Panc1 (cell line): ENCODE data around the gene FGGY.

Experiments used
- POLR2AphosphoS5 ChIP-seq: IDR thresholded peaks from 2 replicates; pipeline ENCODE4 v1.6.1; 2012; ENCODE audit warnings: mild to moderate bottlenecking, low read depth, low read length, moderate library complexity
- SIN3A ChIP-seq: IDR thresholded peaks from 2 replicates; pipeline ENCODE4 v1.6.1; 2012; ENCODE audit warnings: low read depth, mild to moderate bottlenecking, low read length, moderate library complexity, borderline replicate concordance; ENCODE audit not compliant: insufficient read depth
- TCF7L2 ChIP-seq: IDR thresholded peaks from 2 replicates; pipeline ENCODE4 v1.6.1; 2011; ENCODE audit warnings: mild to moderate bottlenecking, low read depth, low read length, inconsistent platforms
- TF ChIP-seq, protein P1 (sequence below): fragments of 450-650 bp; IDR thresholded peaks from 2 replicates; pipeline ENCODE4 v1.5.1; 2017; ENCODE audit warnings: mild to moderate bottlenecking
- TF ChIP-seq, protein P2 (sequence below), 2 experiments: IDR thresholded peaks; 2 replicates each; pipeline ENCODE4 v1.6.1; 2011 to 2012; ENCODE audit warnings: low read depth in 2 of 2, control low read depth in 1 of 2, low read length in 1 of 2, mild to moderate bottlenecking in 1 of 2, moderate library complexity in 1 of 2; ENCODE audit not compliant: insufficient read depth in 1 of 2

DNA sequence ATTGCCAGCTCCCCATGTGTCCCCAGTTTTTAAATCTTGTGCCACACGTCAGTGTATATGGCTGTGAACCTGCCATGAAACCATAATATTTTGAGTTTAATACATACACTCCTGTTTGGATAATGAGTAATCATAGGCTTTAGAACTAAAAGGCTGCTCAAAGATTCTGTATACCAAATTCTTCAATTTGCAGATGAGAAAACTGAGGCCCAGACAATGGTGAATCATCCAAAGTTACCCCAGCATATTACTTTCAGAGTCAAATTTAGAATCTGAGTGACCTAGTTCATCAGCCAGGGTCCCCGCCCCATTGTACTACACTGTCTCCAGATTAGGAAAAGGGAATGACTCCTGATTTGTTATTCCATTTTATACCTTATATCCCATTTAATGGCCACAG lies 224.6 kb downstream of the FGGY start:
- TF ChIP-seq, protein P1, sequence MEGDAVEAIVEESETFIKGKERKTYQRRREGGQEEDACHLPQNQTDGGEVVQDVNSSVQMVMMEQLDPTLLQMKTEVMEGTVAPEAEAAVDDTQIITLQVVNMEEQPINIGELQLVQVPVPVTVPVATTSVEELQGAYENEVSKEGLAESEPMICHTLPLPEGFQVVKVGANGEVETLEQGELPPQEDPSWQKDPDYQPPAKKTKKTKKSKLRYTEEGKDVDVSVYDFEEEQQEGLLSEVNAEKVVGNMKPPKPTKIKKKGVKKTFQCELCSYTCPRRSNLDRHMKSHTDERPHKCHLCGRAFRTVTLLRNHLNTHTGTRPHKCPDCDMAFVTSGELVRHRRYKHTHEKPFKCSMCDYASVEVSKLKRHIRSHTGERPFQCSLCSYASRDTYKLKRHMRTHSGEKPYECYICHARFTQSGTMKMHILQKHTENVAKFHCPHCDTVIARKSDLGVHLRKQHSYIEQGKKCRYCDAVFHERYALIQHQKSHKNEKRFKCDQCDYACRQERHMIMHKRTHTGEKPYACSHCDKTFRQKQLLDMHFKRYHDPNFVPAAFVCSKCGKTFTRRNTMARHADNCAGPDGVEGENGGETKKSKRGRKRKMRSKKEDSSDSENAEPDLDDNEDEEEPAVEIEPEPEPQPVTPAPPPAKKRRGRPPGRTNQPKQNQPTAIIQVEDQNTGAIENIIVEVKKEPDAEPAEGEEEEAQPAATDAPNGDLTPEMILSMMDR: no peak
- TF ChIP-seq POLR2AphosphoS5: no peak
- TF ChIP-seq, protein P2, sequence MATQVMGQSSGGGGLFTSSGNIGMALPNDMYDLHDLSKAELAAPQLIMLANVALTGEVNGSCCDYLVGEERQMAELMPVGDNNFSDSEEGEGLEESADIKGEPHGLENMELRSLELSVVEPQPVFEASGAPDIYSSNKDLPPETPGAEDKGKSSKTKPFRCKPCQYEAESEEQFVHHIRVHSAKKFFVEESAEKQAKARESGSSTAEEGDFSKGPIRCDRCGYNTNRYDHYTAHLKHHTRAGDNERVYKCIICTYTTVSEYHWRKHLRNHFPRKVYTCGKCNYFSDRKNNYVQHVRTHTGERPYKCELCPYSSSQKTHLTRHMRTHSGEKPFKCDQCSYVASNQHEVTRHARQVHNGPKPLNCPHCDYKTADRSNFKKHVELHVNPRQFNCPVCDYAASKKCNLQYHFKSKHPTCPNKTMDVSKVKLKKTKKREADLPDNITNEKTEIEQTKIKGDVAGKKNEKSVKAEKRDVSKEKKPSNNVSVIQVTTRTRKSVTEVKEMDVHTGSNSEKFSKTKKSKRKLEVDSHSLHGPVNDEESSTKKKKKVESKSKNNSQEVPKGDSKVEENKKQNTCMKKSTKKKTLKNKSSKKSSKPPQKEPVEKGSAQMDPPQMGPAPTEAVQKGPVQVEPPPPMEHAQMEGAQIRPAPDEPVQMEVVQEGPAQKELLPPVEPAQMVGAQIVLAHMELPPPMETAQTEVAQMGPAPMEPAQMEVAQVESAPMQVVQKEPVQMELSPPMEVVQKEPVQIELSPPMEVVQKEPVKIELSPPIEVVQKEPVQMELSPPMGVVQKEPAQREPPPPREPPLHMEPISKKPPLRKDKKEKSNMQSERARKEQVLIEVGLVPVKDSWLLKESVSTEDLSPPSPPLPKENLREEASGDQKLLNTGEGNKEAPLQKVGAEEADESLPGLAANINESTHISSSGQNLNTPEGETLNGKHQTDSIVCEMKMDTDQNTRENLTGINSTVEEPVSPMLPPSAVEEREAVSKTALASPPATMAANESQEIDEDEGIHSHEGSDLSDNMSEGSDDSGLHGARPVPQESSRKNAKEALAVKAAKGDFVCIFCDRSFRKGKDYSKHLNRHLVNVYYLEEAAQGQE (IDR thresholded peaks at IDR 0.05; ENCODE audit: insufficient read depth in 1 of 2, low read depth in 2 of 2, low read length in 1 of 2): no peak
- TF ChIP-seq SIN3A: no peak
- no peak for TF ChIP-seq TCF7L2
